CD4-positive, alpha-beta T cell treated with Interleukin-17A for 4 hours (primary cell): ENCODE data around the gene HSD17B13.
"Not testable (repeated sequence)": the region's sequence is repeated elsewhere in the genome, so short reads cannot be mapped to it uniquely, and the experiment has no call there.

Source experiments
- DNase-seq: peaks from one replicate; pipeline ENCODE4 v3.0.0-alpha.2; 2020; ENCODE audit warnings: mixed read lengths

The HSD17B13 gene

DNA sequence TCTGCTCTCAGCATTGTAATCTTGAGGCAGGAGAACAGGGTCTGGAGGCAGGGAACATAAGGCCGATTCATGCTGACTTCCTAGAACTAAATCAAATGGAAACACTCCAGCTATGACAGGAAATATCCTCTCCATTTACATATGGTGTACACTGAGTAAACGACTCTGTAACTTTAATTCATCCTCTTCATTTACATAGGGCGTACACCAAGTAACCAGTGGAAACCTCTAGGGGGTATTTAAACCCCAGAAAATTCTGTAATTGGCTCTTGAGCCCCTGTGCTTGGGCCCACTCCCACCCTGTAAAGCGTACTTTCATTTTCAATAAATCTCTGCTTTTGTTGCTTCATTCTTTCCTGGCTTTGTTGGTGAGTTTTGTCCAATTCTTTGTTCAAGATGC lies 7.7 kb downstream of the HSD17B13 start:
- DNase-seq = not testable (repeated sequence)

DNA sequence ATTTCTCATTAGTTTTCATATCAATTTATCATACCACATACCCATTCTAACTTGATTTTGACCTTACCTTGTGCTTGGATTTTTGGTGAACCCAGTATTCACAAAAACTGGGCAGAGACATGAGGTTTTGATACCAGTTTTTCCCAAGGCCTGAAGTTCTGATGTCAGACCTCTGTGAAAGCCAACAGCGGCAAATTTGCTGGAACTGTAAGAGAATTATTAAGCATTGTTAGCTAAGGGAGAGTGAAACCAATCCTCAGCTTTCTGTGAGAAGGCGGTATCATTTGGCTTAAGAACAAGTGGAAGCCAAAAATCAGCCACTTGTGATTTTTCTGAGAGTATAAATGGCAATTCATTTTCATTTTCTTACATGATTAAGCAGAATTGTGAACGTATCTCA lies 8.9 kb downstream of the HSD17B13 start:
- DNase-seq = no peak

DNA sequence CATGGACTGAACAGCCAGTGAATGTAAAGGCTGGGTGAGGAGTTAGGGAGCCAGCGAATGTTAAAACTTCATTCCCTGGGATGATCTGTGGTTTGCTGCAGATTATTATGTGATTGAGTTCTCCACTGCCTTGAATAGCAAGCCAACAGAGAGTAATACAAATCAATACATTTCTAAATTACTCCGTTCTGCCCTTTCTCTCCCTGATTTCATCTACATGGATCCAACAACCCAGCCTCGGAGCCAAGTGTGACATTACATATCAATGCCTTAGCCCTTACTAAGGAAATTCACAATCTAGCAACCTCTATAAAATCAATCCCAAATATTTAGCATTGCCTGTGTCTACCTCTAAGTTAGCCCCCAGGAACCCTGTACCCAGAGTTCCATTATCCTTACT lies 11.0 kb downstream of the HSD17B13 start:
- DNase-seq = no peak

DNA sequence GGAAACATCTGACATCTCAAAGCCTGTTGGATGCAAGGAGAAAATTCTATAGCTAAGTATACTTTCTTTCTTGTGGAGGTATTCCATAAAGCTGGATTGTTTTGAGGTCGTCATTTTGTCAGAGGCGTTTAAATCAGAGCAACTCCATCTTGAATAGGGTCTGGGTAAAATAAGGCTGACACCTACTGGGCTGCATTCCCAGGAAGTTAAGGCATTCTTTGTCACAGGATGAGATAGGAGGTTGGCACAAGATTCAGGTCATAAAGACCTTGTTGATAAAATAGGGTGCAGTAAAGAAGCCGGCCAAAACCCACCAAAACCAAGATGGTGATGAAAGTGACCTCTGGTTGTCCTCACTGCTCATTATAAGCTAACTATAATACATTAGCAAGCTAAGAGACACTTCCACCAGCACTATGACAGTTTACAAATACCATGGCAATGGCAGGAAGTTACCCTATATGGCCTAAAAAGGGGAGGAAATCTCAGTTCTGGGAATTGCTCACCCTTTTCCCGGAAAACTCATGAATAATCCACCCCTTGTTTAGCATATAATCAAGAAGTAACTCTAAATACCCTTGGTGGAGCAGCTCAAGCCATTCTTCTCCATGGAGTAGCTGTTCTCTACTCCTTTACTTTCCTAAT lies 11.9 kb downstream of the HSD17B13 start:
- DNase-seq = no peak

DNA sequence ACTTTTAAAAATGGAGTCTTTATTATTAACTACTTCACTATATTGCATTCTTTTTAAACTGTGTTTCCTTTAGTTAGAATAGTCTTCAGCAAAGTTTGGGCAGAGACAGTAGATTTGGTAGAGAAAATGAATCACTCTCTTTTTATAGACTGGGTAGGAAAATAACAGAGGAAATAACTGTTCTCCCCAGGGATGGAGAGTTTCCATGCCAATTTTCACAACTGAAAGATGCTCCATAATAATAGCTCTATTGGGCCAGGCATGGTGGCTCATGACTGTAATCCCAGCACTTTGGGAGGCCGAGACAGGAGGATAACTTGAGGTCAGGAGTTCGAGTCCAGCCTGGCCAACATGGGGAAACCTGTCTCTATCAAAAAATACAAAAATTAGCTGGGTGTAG lies 13.1 kb downstream of the HSD17B13 start:
- no peak for DNase-seq

DNA sequence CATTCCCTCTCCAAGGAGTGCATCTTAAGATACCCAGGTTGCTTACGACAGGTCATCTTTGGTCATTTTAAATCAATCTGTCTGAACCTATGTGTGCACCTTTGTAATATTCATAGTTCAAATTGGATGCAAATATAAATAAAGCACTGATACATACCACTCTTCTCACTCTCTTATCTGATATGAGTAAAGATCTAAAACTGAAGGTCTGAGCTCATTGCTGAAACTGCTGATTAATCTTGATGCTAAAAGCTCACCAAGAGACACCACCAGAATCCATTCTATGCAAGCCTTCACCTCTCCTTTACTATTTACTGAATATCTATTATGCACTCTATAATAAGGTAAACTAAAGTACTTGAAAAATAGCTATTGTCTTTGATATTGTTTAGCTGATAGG lies 16.6 kb downstream of the HSD17B13 start:
- DNase-seq = no peak

DNA sequence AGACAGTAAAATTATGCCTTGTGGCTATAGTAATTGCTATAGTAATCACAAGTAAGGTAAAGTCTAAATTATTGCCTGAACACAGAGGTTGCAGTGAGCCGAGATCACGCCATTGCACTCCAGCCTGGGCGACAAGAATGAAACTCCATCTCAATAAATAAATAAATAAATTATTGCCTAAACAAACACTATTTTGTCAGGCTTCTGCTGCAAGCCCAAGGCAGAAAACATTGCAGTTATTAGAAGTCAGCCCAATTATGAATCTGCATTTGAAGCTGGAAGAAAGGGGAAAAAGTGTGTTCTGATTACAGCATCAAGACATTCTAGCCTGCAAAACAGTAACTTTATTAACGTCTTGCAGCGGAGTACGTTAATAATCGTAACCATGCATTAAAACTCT lies 17.1 kb downstream of the HSD17B13 start:
- DNase-seq = no peak

DNA sequence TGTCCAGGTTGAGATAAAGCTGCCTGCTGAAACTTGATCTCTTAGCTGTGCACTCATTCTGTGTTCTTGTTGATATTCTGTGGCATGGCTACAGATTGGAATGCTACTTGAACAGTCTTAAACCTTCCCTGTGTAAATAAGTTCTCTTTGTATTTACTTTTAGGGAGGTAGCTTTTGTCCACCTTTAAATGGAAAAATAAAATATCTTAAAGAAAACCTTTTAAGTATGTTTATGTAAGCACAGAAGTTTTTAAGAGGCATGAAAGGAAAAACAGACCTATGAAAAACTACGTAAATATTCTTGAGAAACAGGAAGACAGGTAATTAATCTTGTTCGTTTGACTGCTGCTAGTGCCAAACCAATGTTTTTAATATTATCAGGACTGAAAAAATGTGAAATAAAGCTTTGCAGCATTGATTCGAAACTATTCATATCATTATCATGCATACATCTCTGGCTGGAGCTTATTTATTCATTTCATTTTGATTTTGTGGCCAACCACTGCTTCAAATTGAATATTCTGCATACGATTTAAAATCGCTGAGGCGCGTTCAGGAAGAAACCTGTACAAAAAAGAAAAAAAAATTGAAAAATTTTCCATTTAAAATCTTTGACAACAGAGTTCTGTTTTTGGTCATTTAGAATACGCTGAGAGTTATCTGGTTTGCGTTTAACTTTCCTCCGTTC lies 17.8 kb downstream of the HSD17B13 start:
- DNase-seq = no peak

DNA sequence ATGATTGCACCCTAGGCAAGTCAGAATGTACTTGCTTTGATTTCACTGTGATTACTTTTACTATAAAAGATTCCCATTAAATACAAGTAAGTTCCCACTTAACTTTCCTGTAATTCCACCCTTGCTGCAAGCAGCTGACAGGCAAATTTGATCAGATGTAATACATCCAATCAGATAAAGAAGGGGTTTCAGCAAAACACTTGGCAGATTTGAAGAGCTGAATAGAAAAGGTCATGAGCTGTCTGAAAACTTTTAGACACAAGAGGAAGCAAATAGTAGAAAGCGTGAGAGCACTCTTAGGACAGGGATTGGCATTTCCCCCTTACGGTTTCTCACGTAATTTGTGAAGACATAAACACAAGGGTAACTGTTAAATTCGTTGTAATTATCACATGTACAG lies 22.8 kb downstream of the HSD17B13 start:
- no peak for DNase-seq

DNA sequence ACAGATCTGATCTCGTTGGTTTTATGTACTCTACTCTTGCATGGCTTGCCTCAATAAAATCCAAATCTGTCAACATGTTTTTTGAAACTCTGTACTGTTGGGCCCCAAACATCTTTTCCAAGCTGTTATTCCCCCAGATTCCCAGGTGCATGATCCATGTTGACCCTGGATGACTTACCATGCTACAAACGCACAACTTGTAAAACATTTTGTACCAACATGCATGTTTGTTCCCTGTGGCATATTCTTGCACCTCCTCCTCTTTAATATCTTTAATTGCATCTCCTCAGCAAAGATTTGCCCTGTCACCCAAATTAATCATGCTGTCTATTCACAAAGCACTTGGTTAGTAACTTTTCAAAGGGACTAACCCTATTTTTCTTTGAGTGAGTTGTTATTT lies 24.3 kb downstream of the HSD17B13 start:
- DNase-seq = no peak

DNA sequence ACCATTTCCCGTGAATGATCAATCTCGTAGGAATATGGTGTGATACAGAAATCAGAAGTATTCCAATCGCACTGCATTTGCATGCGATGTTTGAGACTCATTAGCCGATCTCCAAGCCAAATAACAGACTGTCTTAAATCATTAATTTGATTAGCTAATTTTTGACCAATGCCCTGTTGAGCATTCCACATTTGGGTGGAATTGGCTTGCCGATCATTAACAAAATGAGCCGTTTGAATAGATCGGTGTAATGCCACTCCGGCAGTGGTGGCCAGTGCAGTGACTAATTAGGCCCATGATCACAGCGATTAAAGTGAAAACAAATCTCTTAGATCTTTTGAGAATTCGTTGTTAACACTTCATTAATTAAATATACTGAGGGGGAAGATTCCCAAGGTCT lies 27.8 kb downstream of the HSD17B13 start:
- not testable (repeated sequence) for DNase-seq

DNA sequence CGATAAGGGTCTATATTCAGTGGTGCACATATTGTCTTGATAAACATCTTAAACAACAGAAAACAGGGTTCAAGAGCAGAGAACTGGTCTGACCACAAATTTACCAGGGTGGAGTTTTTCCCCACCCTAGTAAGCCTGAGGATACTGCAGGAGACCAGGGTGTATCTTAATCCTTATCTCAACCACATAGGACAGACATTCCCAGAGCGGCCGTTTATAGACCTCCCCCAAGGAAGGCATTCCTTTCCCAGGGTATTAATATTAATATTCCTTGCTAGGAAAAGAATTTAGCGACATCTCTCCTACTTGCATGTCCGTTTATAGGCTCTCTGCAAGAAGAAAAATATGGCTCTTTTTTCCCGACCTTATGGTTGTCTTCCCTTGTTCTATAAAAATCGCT lies 28.8 kb downstream of the HSD17B13 start:
- DNase-seq = not testable (repeated sequence)

DNA sequence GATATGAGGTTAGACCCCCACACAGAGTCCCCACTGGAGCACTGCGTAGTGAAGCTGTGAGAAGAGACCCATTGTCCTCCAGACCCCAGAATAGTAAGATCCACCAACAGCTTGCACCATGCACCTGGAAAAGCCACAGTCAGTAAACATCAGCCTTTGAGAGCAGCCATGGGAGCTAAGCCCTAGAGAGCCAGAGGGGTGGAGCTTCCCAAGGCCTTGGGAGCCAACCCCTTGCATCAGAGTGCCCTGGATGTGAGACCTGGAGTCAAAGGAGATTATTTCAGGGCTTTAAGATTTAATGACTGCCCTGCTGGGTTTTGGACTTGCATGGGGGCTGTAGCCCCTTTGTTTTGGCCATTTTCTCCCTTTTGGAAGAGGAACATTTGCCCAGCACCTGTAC lies 35.7 kb downstream of the HSD17B13 start:
- DNase-seq = no peak

DNA sequence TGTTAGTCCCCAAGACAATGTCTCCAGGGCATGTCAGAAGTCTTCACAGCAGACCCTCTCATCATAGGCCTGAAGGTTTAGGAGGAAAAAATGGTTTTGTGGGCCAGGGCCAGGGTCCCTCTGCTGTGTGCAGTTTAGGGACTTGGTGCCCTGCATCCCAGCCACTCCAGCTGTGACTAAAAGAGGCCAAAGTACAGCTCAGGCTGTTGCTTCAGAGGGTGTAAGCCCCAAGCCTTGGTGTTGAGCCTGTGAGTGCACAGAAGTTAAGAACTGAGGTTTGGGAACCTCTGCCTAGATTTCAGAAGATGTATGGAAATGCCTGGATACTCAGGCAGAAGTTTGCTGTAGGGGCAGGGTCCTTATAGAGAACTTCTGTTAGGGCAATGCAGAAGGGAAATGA lies 38.4 kb downstream of the HSD17B13 start:
- DNase-seq = not testable (repeated sequence)

DNA sequence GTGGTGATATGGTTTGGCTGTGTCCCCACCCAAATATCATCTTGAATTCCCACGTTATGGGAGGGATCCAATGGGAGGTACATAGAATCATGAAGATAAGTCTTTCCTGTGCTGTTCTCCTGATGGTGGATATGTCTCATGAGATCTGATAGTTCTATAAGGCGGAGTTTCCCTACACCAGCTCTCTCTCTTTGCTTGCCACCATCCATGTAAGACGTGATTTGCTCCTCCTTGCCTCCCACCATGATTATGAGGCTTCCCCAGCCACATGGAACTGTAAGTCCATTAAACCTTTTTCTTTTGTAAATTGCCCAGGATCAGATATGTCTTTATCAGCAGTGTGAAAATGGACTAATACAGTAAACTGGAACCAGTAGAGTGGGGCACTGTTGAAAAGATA lies 39.5 kb downstream of the HSD17B13 start:
- no peak for DNase-seq

DNA sequence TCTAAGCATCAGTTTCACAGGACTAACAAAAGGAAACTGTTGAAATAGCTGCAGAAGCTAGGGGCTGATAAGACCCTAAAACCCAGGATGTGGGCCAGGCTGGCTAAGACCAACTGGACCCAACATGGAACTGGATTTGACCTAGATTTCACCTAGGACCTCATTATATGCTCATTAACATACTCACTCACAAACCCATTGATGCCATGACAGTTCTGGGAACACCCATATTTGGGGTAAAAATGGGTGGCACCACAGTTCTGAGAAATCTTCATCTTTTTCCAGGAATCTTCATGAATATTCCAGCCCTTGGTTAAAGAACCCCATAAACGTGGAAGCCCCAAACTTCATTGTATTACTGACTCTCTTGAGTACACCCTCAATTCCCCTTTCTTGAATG lies 41.1 kb downstream of the HSD17B13 start:
- DNase-seq = no peak

DNA sequence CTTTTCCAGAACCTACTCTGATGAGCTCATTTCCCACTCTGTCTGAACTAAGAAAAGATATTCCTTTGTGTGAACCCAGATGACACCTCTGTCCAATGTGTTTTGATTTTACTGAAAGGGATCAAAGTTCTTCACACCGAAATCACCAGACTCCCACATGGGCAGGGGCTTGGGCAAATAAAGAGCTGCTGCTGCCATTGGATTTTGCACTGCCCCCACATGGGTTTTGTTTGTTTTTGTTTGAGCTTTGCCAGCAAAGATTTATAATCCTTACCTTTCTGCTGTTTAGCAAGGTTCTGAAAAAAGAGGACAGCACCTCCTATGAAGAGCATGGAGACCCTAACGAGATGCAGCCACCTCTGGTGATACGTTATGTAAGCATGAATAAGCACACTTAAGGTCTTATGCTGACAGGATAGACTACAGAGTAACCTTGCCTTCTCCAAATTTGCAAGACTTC lies 44.3 kb downstream of the HSD17B13 start:
- no peak for DNase-seq

DNA sequence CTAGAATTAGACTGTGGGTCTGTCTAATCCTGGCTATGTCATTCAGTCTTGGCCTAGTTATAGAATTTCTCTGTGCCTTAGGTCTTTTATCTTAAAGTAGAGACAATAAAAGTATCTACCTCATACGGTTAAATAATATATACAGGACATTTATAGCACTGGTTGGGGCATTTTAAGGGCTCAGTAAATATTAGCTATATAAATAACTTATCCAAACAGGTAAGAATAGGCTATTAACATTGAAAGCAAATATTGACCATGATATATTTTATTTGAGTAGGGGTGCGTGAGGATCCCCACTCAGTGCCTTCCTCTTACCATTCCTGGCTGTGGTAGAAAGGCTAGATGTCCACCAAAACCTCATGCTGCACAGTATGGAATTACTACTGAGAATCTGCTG lies 47.4 kb downstream of the HSD17B13 start:
- no peak for DNase-seq

DNA sequence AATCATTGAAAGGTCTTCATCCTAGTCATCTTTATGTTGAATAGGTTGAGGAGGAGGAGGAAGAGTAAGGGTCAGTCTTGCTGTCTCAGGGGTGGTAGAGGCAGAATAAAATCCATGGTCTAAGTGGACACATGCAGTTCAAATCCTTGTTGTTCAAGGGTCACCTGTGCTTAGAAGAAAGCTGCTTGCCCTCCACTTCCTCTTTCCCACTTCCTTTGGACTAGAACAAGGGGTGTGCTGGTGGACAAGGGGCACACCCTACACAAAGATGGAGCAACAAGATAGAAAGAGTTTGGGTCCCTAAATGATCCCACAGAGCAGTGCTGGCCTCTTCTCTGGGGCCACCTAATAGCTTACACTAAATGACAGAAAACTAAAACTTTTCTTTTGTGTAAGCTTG lies 47.9 kb downstream of the HSD17B13 start:
- DNase-seq = no peak

DNA sequence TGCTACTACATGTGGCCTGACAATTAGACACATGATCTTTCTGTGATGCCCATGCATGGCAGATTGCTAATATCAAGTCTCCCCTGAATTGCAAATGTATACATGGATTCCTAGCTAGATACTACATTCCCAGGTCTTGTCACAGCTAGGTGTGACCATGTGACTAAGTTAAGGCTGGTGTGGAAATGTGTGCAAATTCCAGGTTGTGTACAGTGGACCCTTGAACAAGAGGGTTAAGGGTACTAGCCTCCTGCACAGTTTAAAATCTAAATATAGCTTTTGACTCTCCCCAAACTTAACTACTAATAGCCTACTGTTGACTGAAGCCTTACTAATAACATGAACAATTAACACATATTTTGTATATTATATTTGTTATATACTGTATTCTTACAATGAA lies 48.4 kb downstream of the HSD17B13 start:
- no peak for DNase-seq

DNA sequence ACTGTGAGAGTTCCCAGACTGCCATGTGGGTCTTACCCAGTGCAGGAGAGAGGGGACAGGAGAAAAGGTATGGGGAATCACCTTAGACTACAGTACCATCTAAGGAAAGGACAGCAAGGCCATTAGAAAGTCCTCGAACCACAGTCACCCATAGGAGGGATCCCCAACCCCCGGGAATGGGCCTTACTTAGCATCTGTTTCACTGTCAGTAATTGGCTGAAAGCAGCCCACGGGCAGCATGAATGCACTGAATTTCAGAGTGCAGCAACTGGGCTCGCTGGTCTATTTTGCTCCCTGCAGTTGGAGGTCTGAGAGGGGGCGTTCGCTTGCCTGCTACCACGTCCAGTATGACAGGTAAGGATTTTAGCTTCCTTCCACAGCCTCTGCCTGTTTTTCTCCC lies 51.9 kb downstream of the HSD17B13 start:
- no peak for DNase-seq

DNA sequence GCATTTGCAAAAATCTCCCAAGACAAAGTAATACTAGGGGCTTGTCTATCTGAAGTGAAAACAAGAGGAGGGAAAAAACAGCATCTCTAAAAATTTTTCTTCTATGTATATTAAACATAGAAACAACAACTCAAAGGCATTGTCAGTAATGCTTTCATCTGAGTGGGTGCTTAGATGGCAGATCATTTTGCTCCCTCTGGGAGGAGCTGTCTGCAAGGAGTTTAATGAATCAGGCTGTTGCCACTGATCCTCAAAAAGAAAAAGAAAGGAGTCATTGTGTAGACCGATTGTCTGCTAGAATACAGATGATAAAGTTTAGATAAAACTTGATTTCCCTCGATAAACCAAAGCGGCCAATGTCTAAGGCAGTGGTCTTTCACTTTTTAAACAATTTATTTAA lies 52.5 kb downstream of the HSD17B13 start:
- no peak for DNase-seq

DNA sequence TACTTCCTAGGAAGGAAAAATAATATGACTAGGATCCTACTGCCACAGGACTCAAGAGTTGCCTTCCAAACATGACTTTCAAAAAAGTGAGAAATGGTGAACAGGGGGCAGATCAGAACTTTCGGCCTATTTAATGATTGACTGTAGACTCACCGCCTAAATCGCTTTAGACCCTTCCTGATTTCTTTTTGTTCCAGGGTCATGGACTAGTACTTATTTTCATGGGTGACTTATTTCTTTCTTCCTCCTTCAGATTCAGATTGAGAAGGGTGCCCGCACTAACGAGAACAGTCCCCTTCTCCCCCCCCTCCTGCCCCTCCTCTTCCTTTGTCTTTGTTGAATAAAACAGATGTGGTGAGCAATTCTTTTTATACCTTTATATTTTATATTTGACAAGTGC lies 54.3 kb downstream of the HSD17B13 start:
- DNase-seq = no peak

DNA sequence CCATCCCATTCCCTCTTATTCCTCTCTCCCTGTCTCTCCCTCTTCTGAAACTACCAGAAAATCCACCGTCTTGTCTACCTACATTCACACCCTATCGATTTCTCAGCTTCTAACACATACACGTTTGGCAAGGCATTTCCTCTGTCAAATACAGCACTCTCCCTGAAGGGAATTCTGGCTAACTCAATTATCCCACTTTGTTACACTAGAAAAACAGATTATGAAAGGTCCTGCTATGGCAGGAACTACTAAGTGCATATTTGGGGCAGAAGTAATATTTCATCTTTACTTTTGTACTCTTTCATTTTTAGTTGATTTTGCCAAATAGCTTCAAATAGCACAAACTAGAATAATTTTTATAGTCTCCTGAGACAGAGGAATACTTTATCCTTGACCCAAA lies 55.7 kb downstream of the HSD17B13 start:
- DNase-seq = no peak

DNA sequence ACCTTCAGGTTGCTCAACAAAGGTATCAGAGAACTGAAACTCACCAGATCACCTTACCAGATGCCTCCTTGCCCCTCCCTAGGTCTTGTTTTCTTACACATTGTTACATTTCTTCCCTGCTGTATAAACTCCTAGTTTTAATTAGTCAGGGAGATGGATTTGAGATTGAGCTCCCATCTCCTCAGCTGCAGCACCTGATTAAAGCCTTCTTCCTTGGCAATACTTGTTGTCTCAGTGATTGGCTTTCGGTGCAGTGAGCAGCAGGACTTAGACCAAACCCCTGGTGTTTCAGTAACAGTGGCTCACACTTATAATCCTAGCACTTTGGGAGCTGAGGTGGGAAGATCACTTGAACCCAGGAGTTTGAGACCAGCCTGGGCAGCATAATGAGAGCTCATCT lies 59.8 kb downstream of the HSD17B13 start:
- DNase-seq = no peak
